GM21529 (cell line): Measurements from ENCODE around the gene TTLL11.
"Not testable (repeated sequence)": the region's sequence is repeated elsewhere in the genome, so short reads cannot be mapped to it uniquely, and the experiment has no call there.

ENCODE experiments used
- ATAC-seq: cut with Tn5 transposase; IDR thresholded peaks from one replicate; pipeline ENCODE4 v1.9.1; 2021; ENCODE audit not compliant: unreplicated experiment

TTLL11 gene

DNA sequence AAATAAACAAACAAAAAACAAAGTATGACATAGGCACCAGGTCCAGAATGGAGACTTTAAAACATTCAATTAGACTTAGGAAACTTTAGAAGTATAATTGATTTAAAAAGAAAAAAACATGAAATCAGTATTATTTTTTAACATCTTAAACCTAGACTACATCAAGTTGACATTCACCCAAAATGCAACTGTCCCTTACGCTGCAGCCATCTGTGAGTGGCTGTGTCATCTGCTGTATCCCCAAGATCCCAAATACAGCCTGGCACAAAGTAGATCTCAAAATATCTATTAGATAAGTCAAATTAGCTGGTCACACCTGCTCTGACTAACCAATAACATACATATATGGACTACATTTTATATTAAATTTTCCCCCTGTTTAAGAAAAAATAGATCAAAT, 7.8 kb downstream of the TTLL11 start:
- ATAC-seq: no peak

DNA sequence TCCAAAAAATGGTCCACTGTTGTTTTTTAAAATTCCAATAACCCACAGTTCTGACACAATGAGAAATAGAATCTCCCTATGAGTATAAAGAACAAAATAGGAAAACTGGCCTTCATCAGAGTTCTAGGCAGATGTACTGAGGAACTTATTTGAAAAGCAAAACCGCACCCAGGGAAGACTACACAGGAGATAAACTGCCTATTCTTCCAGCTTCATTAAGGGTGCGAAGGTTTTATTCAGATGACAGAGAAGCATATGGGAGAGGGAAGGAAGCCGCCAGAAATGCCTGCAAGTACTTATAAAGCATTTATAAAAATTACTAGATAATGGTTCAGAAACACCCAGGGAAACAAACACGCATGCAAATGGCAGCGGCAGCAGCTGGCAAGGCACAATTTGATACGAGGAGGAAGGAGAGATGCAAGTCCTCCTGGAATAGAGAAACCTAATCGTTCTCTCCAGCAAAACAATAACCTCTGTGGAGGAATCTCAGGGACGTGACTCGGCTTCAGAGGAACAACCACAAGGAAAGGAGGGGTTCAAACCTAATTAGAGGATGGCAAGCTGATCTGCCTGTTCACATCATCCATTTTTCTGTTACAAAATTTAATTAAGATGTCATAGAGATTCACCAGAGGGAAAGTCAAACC, 9.0 kb downstream of the TTLL11 start:
- no peak for ATAC-seq

DNA sequence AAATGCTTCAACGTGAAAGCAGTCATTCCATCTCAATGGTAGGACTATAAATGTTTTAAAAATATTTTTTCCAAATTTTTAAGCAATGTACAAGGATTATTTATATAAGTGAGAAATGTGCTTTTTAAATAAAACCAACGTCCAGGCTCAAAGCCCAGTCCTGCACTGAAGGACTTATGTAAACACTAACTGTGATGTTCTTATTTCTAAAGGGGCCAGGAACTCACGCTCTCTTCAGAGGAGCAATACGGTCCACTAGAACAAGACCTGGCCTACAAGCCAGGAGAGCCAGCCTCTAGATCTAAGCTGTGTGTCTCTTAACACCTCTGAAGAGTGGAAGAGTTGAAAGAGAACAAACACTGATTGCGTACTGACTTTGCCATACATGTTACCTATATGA, 12.1 kb downstream of the TTLL11 start:
- no peak for ATAC-seq

DNA sequence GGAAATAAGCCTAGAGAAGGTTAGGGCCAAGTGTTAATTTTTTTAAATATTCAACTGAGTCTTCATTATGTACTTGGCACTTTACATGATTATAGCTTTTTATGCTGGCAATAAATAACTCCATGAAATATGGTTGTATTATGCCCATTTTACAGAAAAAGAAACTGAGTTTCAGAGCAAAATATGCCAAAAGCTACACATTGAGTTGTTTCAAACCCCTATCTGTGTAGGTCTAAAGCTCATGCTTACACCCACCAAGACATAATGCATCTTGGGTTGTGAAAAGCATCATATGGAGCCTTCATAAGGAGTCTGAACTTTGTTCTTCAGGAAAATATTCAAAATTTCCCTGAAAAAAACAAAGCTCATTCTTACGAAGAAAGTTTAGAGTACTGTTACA, 14.6 kb downstream of the TTLL11 start:
- no peak for ATAC-seq

DNA sequence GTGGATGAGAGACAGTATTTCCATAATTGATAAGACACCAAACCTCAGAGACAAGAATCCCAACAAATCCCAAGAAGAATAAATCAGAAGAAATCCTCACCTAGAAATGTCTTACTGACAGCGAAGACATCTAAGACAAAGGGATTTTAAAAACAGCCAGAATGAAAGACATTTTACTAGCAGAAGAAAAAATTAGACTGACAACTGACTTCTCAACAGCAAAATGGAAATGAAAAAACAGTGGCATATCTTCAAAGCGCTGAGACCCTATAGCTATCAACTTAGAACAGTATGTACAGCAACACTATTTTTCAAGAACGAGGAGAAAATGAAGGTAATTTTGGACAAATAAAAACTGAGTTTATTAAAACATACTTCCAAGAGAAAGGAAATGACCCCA, 16.3 kb downstream of the TTLL11 start:
- ATAC-seq: no peak

DNA sequence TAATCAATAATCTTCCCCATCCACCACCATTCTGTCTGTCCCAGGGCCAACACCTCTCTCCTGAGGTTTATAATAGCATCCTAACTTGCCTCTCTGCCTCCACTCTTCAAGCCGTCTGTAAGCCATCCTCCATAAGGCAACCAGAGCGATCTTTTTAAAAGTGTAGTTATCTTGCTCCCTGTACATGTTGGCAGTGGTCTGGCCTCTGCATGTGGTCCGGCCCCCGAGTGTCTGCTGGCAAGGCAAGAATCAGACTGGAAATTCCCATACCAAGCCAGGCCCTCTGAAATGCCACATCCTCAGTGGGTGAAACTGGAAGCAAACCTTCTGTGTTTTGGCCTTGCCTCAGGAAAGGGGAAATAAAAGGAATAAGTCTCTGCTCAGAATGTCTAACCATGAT, 17.0 kb downstream of the TTLL11 start:
- no peak for ATAC-seq

DNA sequence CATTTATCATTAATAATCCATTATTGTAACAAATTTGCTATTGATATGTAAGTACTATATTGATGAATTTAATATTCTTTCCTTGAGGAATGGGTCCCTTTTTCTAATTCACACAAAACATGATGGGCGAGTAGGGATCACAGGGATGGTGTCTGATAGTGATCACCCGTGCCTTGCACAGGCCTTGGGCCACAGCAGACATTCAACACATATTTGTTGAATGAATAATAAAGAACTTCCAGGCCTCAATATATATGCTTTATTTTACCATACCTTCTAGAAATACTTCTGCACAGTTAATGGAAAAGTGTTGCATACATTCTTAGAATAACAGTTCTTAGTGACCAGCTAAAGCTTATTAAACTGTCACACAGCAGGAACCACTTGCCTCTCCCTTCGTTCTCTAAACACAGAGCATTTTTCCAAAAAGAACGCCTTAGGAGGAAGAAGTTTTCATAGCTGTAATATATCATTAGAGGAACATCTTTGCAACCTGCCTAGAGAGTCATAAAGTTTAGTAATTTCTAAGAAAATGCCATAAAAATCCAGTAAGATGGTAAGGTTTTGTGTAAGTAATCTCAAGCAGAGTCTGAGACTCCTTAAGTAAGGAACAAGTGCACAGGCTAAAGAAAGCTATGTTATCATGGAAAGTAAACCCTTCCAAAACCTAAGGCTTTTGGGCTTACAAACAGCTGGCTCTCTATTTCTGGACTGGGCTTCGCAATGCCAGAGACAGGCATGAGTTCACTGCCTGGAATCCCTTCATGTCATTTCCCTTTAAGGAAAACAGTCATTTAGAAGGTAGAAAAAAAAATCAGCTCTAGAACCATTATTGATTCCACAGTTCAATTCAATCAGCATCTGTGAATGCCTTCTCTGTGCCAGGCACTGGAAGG, 17.7 kb downstream of the TTLL11 start:
- no peak for ATAC-seq

DNA sequence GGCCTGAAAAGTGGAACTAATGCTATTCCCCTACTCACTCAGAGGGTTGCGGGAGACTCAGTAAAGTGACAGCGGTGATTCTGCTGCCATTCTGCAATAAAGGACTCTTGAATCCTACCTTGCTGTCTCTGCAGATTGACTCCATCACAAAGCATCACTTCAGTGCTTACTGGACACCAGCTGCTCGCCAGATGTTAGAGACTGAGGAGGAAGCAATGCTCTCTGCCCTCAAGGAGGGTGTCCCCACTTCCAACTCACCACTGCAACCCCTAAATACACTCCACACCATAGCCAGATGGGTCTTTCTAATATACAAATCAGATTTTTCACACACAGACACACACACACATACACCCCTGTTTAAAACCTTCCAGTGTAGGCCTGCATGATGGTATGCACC, 21.4 kb downstream of the TTLL11 start:
- ATAC-seq: no peak

DNA sequence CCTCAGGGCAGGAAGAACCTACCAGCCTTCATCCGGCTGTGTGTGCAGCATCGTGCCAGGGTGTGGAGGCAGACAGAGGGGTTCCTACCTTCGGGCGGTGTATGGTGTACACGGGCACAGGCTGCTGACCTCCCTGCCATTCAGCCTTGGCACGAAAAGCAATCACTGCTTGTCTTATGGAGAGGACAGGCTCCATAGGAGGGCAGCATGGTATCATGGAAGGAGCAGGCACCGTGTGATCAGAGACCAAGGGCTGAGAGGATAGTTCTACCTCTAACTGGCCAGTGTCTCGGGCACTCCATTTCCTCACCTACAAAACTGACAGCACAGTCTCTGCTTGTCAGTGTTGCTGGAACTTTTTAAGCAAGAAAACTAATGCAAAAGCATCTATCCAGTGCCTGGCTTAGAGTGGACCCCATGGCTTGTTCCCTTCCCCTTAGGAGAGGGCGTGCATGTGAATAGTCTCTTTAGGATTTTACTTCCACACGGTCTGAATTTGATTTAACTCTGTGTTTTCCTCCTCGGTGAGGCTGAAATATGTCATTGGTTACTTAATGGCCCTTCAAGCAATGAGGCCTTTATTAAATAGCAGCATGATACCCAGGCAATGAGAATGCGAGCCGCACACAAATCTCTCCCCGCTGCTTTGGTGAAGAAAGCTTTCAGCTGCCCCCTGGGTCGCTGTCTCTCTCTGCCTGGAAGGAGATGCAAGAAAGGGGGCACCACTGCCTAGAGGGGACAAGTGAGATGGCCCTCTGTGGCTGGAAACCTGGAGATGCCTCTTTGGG, 22.2 kb downstream of the TTLL11 start:
- no peak for ATAC-seq

DNA sequence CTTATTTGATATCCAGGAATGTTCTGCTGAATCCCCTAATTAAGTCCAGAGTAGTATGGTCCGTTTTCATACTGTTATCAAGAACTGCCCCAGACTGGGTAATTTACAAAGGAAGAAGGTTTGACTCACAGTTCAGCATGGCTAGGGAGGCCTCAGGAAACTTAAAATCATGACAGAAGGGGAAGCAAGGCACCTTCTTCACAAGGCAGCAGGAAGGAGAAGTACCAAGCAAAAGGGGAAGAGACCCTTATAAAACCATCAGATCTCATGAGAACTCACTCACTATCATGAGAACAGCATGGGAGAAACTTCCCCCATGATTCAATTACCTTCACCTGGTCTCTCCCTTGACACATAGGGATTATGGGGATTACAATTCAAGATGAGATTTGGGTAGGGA, 26.4 kb downstream of the TTLL11 start:
- not testable (repeated sequence) for ATAC-seq

DNA sequence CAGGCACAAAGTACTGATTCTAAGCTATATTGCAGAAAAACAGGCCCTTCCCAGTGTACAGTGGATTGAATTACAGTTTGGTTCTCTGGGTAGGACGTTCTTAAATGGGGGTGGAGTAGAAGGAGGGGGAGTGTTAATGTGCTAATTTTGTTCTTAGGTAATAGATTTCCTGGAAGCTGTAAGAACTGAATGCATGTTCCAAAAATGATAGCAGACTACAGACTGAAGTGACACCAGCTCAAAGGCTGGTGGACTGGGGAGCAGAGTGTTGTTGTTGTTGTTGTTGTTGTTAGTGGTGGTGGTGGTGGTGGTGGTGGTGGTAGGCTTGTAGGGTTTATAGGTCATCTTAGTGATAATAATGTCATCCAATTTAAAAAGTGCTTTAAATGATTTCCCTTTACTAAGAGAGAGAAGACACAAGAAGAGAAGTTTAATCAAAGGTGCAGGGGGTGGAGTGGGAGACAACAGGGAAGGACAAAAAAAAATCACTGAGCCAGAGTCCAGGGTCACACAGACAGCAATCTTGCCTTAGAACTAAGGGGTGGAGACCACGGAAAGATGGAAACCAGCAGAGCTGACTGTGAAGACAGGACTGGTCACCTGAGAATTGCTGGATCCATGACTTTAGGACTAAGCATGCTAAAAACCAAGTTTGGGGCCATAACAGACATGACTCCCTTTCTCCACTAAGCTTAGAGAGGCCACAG, 27.0 kb downstream of the TTLL11 start:
- no peak for ATAC-seq

DNA sequence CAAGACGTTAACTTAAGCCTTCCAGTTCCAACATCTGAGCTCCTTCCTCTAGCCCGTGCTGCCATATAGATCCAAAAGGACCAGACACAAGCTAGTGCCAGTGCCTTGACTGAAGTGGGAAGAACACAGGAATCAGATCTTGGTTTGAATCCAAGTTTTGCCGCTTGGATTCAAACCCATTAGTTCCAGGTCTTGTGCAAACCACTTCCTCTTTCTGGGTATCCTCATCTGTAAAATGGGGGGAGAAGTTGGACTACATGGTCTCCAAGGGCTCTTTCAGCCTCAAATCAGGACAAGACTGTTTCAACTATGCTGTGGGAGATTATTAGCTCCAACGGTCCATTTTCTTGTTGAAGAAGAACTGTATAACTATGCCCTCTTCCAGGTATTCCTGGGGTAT, 32.6 kb downstream of the TTLL11 start:
- no peak for ATAC-seq

DNA sequence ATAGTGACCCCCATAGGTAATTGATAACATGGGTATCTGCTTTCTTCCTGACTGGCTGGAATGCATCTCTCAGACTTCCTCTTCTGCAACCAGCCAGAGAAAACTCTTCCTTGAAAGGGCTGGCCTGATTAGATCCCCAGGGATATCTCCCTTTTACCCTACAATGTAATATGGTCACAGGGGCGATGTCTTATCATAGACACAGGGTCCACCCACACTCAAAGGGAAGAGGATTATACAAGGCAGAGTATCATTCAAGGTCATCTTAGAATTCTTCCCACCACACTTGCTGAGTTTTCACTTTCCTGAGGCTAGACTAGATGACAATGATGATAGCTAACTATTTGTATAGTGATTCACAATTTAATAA, 33.2 kb downstream of the TTLL11 start:
- ATAC-seq: no peak

DNA sequence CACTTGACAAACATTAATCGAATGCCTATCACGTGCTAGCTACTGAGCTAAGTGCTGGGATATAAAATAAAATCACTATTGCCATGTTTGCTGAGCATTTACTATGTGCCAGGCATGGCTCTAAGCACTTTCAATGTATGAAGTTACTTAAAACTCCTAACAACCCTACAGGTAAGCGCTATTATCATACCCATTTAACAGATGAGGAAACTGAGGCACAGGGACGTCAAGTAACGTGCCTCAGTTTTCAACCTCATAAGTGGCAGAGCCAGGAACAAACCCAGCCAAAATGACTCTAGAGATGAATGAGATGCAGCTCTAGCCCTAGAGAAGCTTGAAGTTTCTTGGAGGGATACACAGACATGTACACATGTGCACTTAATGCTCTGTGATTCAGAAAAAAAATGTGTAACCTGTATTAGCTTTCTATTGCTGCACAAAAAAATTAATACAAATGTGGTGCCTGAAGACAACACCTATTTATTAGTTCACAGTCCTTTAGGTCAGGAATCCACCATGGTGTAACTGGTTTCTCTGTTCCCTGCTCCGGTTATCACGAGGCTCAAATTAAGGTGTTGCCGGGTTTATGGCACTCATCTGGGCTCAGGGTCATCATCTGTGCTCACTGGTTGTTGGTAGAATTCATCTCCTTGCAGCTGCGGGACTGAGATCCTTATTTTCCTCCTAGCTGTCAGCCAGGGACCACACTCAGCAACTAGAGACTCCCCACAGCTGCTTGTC, 33.7 kb downstream of the TTLL11 start:
- ATAC-seq: no peak

DNA sequence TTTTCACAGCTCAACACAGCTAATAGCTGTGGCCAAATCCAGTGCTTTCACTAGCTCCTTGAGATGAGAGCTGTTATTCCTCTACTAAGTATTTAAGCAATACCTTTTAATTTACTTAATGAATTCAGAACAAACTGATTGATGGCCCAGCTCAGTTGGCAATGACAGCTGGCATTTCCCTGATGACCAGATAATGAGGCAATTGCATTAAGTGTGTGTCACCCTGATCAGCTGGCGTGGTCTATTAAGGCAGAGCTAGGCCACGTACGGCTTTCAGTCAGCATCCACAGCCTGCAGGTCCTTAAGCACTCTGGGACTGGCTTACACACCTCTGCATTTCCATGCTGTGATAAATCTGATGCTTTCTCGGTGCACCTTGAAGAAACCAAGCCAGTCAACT, 34.4 kb downstream of the TTLL11 start:
- no peak for ATAC-seq

DNA sequence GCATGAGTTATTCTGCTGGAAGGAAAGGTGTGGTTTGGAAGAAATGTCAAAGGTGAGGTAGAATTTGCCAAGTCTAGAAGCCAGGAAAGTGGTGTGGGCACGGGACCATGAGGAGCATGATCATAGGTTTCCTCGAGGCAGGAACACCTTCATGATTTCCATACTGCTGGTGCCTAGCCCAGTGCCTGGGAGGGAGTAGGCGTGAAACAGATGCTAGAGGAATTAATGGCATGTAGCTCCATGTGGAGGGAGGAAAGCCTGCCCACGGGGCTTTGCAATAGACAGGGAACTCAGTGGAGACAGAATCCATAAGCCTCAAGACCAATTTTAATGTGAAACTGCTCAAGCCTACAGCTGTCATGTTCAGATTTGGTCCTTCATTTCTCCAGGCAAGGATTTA, 35.1 kb downstream of the TTLL11 start:
- no peak for ATAC-seq

DNA sequence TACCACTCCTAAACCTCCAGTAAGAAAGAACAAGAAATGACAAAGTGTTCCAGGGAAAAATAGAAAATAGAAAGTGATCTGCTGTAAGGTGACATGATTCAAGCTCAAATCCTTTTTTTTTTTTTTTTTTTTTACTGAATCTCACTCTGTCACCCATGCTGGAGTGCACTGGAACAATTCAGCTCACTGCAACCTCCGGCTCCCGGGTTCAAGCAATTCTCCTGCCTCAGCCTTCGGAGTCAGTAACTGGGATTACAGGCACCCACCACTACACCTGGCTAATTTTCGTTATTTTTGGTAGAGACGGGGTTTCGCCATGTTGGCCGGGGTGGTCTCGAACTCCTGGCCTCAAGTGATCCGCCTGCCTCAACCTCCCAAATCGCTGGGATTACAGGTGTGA, 35.9 kb downstream of the TTLL11 start:
- ATAC-seq: no peak

DNA sequence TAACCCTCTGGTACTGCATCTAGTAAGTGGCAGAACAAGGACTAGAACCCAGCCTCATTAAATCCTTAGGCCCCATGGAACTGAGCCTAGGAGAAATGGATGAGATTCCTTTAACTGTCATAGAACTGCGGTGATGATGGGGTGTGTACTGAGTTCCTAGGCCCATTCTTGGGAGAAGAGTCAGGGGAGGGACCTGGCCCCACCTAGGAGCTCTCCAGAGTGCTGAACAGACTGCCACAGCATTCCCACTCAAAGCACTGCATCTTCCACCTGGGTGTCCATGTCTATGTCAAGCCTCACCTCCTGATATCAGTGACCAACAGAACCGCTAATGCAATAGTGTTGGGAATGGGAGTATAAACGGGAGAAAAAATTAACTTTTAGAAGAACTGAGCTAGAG, 36.6 kb downstream of the TTLL11 start:
- no peak for ATAC-seq

DNA sequence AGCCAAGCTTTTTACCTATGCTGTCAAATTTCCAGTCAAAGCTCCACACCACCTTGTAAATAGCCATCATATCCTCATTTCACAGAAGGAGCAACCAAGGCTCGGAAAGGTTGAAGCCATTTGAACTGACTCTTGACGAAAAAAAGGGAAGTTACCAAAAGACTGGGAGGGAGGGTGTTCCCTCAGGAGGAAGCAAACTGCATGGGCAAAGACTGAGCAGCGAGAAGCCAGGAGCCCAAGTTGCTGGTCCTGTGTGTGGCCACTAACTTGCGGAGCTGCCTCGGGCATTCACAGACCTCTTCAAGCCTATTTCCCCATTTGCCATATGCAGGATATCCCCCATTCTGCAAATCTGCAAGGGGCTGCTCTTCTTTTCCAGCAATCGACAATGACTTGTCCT, 37.4 kb downstream of the TTLL11 start:
- no peak for ATAC-seq

DNA sequence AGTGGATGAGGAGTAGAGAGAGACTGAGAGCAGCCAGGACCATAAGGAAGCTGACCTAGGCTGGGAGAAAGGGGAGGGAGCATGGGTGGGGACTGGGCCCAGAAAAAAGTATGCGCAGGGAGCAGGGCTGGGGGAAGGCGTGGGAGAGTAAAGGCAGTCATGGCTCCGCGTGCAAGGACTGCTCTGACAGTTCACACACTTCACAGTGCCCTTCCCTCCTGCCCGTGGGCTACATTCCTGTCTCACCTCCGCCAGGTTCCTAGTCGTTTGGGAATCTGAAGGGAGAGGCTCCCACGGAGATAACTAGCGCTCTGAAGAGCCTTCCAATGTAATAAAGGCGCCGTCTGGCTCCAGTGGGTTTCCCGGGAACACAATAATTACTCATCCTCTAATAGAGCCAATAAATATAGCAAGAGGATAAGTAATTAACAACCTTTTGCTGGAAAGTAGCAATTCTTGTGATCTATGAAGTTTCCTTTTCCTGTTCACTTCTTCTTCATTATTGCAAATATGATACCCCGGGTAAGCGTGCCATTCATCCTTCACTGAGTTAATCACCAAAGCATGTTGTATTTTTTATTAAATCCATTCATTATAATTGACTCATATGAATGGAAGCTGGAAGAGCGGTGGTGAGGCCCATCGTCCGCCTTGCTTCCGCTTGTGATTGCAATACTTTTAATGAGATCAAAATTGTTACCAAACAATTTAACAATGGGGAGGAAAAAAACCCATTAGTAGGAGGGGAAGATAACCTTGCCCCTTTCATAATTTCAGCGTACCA, 39.3 kb downstream of the TTLL11 start:
- no peak for ATAC-seq
